Renal cortex interstitium (tissue), 15 donors: ENCODE measurements around the gene FILIP1L. TPM values are rescaled to one million over a fixed set of nuclear protein-coding genes. Genes with fewer than 3 reads are reported as not detected.

Source experiments
- DNase-seq, 11 donors: peaks; one replicate each; pipeline ENCODE4 v3.0.0-alpha.2; 2013; ENCODE audit warnings: low read depth in 9 of 11, low spot score in 4 of 11; ENCODE audit errors: extremely low read depth in 1 of 11
- long read RNA-seq, 16 experiments: transcript quantifications; one replicate each; lab custom pipeline, GENCODE V29; 2026
- polyA plus RNA-seq, 3 donors: library from polyadenylated mRNA; unstranded; fragments of 120-200 nt; gene quantifications; one replicate each; pipeline ENCODE4 v1.2.1, GENCODE V29; 2013; ENCODE audit not compliant: insufficient read length in 3 of 3

FILIP1L gene
- 10 to 100 TPM; 19.5 to 22.1 (median 21.7) TPM for polyA plus RNA-seq
- long read RNA-seq, donor 1, partial matches to known transcripts = 0 of 4 reads
- long read RNA-seq, donor 1, other reads (novel, unspliced or antisense) = 0 of 4 reads
- long read RNA-seq, donor 2, transcript FILIP1L-203 (2 exons, 3,280 nt) = major isoform, 8 of 9 reads
- long read RNA-seq, donor 2, partial matches to known transcripts = 0 of 9 reads
- long read RNA-seq, donor 2, other reads (novel, unspliced or antisense) = 0 of 9 reads
- long read RNA-seq, donor 3, transcript FILIP1L-203 (2 exons, 3,280 nt) = major isoform, 10 of 28 reads
- long read RNA-seq, donor 3, partial matches to known transcripts = 18 of 28 reads
- long read RNA-seq, donor 3, other reads (novel, unspliced or antisense) = 0 of 28 reads
- long read RNA-seq, donor 4, partial matches to known transcripts = 0 of 1 reads
- long read RNA-seq, donor 4, other reads (novel, unspliced or antisense) = 0 of 1 reads
- long read RNA-seq, donor 5 = 0 reads
- long read RNA-seq, donor 6, transcript FILIP1L-203 (2 exons, 3,280 nt) = major isoform, 7 of 9 reads
- long read RNA-seq, donor 6, partial matches to known transcripts = 0 of 9 reads
- long read RNA-seq, donor 6, other reads (novel, unspliced or antisense) = 0 of 9 reads
- long read RNA-seq, donor 7, partial matches to known transcripts = 65 of 70 reads
- long read RNA-seq, donor 7, other reads (novel, unspliced or antisense) = 0 of 70 reads
- long read RNA-seq, donor 8, transcript FILIP1L-203 (2 exons, 3,280 nt) = major isoform, 10 of 11 reads
- long read RNA-seq, donor 8, partial matches to known transcripts = 0 of 11 reads
- long read RNA-seq, donor 8, other reads (novel, unspliced or antisense) = 0 of 11 reads
- long read RNA-seq, donor 9, partial matches to known transcripts = 9 of 11 reads
- long read RNA-seq, donor 9, other reads (novel, unspliced or antisense) = 0 of 11 reads
- long read RNA-seq, donor 10, transcript FILIP1L-203 (2 exons, 3,280 nt) = major isoform, 9 of 17 reads
- long read RNA-seq, donor 10, partial matches to known transcripts = 8 of 17 reads
- long read RNA-seq, donor 10, other reads (novel, unspliced or antisense) = 0 of 17 reads
- long read RNA-seq, donor 11, transcript FILIP1L-203 (2 exons, 3,280 nt) = major isoform, 8 of 24 reads
- long read RNA-seq, donor 11, partial matches to known transcripts = 16 of 24 reads
- long read RNA-seq, donor 11, other reads (novel, unspliced or antisense) = 0 of 24 reads
- long read RNA-seq, donor 12, partial matches to known transcripts = 0 of 2 reads
- long read RNA-seq, donor 12, other reads (novel, unspliced or antisense) = 0 of 2 reads
- long read RNA-seq, donor 13, transcript FILIP1L-203 (2 exons, 3,280 nt) = major isoform, 9 of 9 reads
- long read RNA-seq, donor 13, partial matches to known transcripts = 0 of 9 reads
- long read RNA-seq, donor 13, other reads (novel, unspliced or antisense) = 0 of 9 reads
- long read RNA-seq, donor 14, transcript FILIP1L-203 (2 exons, 3,280 nt) = major isoform, 10 of 10 reads
- long read RNA-seq, donor 14, partial matches to known transcripts = 0 of 10 reads
- long read RNA-seq, donor 14, other reads (novel, unspliced or antisense) = 0 of 10 reads
- long read RNA-seq, donor 15, partial matches to known transcripts = 0 of 1 reads
- long read RNA-seq, donor 15, other reads (novel, unspliced or antisense) = 0 of 1 reads
- long read RNA-seq, donor 16, transcript FILIP1L-203 (2 exons, 3,280 nt) = major isoform, 8 of 8 reads
- long read RNA-seq, donor 16, partial matches to known transcripts = 0 of 8 reads
- long read RNA-seq, donor 16, other reads (novel, unspliced or antisense) = 0 of 8 reads

GRCh38 chr3:100114413-100115030 lies at the start of gene FILIP1L:
Gene FILIP1L, minus strand, starts transcription at chr3:100114501.
- DNase-seq = no peak

- no peak for DNase-seq
Observed at GRCh38 chr3:100163787-100164186, 49.5 kb upstream of the FILIP1L start.

GRCh38 chr3:100160521-100160920 lies 46.2 kb upstream of the FILIP1L start:
- no peak for DNase-seq

GRCh38 chr3:100159331-100160153 lies 45.2 kb upstream of the FILIP1L start:
- peak in 1 of 11 donors; percentile 15 for DNase-seq

- no peak for DNase-seq
Observed at GRCh38 chr3:100158918-100159330, 44.6 kb upstream of the FILIP1L start.

GRCh38 chr3:100157685-100158084 lies 43.4 kb upstream of the FILIP1L start:
- DNase-seq = no peak

- DNase-seq = no peak
Observed at GRCh38 chr3:100155590-100155989, 41.3 kb upstream of the FILIP1L start.

GRCh38 chr3:100155128-100155527 lies 40.8 kb upstream of the FILIP1L start:
- no peak for DNase-seq

GRCh38 chr3:100154171-100154570 lies 39.9 kb upstream of the FILIP1L start:
- no peak for DNase-seq

GRCh38 chr3:100151024-100151707 lies 36.9 kb upstream of the FILIP1L start:
- no peak for DNase-seq

- no peak for DNase-seq
Observed at GRCh38 chr3:100150473-100150872, 36.2 kb upstream of the FILIP1L start.

GRCh38 chr3:100149713-100150415 lies 35.6 kb upstream of the FILIP1L start:
- no peak for DNase-seq

GRCh38 chr3:100149130-100149529 lies 34.8 kb upstream of the FILIP1L start:
- no peak for DNase-seq

- DNase-seq = no peak
Observed at GRCh38 chr3:100144255-100144866, 30.1 kb upstream of the FILIP1L start.

GRCh38 chr3:100141586-100141985 lies 27.3 kb upstream of the FILIP1L start:
- DNase-seq = no peak
